HG02981 (cell line): ENCODE data around the gene DPEP3.
A peak's percentile ranks its signal among the peaks of the same experiment; 100 is the strongest.
"Not testable (repeated sequence)": the region's sequence is repeated elsewhere in the genome, so short reads cannot be mapped to it uniquely, and the experiment has no call there.

Source experiments
- ATAC-seq: cut with Tn5 transposase; IDR thresholded peaks from one replicate; pipeline ENCODE4 v1.9.1; 2021; ENCODE audit warnings: mild to moderate bottlenecking, moderate library complexity; ENCODE audit not compliant: unreplicated experiment

The DPEP3 gene

DNA sequence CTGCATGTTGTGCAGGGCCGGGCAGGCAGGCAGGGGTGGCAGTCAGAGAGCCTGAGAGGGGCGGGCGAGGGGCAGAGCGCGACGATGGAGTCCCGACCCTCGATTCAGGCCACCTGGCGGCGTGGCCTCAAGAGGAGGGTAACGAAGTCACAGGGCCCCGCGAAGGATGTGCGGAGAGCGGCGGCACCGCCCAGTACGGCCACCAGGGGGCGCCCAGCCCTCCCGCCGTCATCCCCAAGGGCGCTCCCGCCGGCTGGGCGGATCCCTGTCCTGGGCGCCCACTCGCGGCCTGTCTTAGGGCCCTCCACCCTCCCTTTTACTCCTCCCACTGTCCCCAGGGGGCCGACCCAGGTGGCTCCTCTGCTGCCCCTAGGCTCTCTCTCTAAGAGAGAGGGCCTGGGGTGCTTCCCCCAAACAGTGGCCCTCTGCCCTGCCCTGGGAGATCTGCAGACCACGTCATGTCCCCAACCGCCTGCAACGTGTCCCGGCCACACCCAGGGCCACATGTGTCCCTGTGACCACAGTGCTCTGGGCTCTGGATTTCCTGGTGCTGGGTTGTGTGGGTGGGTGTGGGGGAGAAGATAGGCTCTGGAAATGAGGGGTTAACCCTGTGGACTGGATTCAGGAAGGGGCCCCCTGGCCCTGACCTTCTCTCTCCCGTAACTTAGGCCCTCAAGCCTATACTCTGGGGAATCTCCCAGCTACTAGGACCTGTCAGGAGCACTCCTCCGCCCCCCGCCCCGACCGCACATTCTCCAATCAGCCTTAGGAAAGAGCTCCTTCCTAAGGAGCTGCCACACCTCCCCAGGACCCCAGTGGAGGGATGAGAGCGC lies 13.1 kb upstream of the DPEP3 start:
- ATAC-seq, result peak; percentile 61

DNA sequence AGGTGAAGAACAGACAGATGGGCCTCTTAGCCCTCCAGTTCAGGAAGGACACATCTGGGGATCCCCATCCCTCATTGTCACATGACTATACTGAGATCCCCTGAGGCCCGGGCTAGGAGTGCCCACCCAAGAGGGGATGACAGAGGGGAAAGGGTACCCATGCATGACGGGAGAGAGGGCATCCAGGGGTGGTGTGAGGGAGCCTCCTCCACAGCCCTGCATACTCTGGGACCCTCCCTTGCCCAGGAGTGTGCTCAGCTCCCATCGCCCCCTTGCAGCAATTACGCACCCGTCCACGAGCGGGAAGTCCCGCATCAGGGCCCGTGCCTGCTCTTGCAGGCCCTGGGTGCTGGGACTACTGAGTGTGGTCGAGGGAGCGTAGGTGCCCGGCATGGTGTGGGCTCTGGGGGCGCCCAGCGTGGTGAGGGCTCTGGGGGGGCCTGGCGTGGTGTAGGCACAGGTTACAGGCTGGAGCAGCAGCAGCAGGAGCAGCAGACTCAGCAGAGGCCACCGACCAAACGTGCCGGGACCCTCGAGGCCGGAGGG lies 12.4 kb upstream of the DPEP3 start:
- no peak for ATAC-seq

DNA sequence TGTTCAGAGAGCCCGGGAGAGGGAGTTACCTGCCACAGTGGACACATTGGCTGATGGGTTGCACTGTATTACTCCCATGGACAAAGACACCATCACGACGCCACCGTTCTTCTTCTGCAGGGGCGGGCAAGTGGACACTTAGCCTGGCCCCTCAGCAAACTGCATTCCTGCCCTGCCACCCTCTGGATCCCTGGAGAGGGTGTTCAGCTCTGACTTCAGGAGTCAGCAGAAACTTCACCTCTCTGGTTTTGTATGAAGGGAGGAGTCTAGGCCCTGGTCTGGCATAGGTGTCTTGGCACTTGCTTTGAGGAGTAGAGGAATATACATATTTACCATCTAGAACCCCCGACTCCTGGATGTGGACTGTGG lies 9.7 kb upstream of the DPEP3 start:
- ATAC-seq, result no peak

- no peak for ATAC-seq
Measured at GRCh38 chr16:67989322-67990017, 9.2 kb upstream of the DPEP3 start.

DNA sequence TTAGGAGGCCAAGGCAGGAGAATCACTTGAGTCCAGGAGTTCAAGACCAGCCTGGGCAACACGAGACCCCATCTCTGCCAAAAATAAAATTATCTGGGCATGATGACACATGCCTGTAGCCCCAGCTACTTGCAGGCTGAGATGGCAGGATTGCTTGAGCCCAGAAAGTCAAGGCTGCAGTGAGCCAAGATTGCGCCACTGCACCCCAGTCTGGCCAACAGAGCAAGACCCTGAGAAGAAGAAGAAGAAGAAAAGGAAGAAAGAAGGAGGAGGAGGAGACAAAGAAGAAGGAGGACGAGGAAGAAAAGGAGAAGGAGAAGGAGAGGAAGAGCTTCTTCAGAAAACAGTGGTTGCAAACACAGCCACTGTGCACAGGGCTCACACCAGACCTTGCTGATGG lies 8.4 kb upstream of the DPEP3 start:
- no peak for ATAC-seq

GRCh38 chr16:67987460-67988160 lies 7.3 kb upstream of the DPEP3 start:
- ATAC-seq, result no peak

GRCh38 chr16:67986949-67987348 lies 6.7 kb upstream of the DPEP3 start:
- ATAC-seq, result no peak

DNA sequence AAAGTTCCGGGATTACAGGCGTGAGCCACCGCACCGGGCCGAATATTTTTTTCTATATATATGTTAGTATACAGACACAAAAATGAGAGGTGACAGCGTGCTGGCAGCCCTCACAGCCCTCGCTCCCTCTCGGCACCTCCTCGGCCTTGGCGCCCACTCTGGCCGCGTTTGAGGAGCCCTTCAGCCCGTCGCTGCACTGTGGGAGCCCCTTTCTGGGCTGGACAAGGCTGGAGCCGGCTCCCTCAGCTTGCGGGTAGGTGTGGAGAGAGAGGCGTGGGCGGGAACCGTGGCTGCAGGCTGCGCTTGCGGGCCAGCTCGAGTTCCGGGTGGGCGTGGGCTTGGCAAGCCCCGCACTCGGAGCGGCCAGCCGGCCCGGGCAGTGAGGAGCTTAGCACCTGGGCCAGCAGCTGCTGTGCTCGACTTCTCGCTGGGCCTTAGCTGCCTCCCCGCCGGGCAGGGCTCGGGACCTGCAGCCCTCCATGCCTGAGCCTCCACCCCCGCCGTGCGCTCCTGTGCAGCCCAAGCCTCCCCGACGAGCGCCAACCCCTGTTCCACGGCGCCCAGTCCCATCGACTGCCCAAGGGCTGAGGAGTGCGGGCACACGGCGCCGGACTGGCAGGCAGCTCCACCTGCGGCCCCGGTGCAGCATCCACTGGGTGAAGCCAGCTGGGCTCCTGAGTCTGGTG lies 1.9 kb upstream of the DPEP3 start:
- ATAC-seq, result no peak

GRCh38 chr16:67977469-67978227 lies 2.7 kb downstream of the DPEP3 start:
- ATAC-seq, result no peak

GRCh38 chr16:67977005-67977404 lies 3.3 kb downstream of the DPEP3 start:
- ATAC-seq, result no peak

GRCh38 chr16:67976205-67976604 lies 4.1 kb downstream of the DPEP3 start:
- no peak for ATAC-seq

DNA sequence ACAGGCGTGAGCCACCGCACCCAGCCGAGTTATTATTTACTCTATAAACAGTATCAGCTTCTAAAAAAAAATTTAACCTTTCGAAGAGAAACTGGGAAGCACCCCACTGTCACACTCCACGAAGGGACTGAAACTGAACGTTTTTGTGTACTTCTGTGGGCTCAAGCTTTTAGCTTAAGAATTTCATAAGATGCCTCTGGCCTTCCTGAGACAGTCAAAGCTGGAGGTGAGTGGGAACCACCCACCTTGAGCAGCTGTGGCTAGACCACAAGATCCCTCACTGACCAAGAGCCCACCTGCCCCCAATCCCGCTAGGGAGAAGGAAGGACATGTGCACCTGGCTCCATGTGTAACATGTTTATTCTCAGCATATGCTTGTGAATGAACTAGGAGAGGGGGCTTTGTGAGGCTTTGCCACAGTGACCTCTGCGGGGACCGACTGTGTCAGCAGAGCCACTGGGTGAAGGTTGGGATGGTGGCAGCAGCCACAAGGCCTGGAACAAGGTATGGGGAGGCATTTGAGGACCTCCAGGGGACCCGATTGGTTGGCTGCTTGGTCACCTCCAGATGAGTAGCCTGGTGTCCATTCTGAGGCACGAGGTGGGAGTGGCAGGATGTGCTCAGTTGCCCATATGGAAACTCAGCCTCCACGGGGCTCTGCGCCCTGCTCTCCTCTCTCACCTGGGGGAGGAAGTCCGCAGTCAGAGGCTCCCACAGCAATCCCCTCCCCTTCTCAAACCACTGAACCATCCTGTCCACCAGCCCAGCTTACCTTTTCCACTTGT lies 4.8 kb downstream of the DPEP3 start:
- ATAC-seq, result no peak

DNA sequence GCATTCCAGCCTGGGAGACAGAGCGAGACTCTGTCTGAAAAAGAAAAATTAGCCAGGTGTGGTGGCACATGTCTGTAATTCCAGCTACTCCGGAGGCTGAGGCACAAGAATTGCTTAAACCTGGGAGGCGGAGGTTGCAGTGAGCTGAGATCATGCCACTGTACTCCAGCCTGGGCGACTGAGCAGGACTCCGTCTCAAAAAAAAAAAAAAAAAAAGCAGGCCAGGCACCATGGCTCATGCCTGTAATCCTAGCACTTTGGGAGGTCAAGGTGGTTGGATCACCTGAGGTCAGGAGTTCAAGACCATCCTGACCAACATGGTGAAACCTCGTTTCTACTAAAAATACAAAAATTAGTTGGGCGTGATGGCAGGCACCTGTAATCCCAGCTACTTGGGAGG lies 8.0 kb downstream of the DPEP3 start:
- ATAC-seq, result not testable (repeated sequence)

GRCh38 chr16:67971111-67971510 lies 9.2 kb downstream of the DPEP3 start:
- no peak for ATAC-seq

GRCh38 chr16:67969254-67970039 lies 10.9 kb downstream of the DPEP3 start:
- no peak for ATAC-seq

- ATAC-seq, result peak; percentile 74
Measured at GRCh38 chr16:67968400-67969253, 11.7 kb downstream of the DPEP3 start, which contains the start of gene SLC12A4. Gene SLC12A4 (minus strand): TSS chr16:67968637. CDS start chr16:67968553, 84 bp downstream.

GRCh38 chr16:67967958-67968399 lies 12.3 kb downstream of the DPEP3 start:
- peak; percentile 25 for ATAC-seq
